GM19438 (cell line): ENCODE measurements around the gene MAN1C1.

Source experiments
- ATAC-seq: cut with Tn5 transposase; IDR thresholded peaks from one replicate; pipeline ENCODE4 v1.9.1; 2021; ENCODE audit warnings: low read depth; ENCODE audit not compliant: unreplicated experiment

MAN1C1 gene

GRCh38 chr1:25808481-25809244, 192.1 kb downstream of the MAN1C1 start:
- no peak for ATAC-seq

DNA sequence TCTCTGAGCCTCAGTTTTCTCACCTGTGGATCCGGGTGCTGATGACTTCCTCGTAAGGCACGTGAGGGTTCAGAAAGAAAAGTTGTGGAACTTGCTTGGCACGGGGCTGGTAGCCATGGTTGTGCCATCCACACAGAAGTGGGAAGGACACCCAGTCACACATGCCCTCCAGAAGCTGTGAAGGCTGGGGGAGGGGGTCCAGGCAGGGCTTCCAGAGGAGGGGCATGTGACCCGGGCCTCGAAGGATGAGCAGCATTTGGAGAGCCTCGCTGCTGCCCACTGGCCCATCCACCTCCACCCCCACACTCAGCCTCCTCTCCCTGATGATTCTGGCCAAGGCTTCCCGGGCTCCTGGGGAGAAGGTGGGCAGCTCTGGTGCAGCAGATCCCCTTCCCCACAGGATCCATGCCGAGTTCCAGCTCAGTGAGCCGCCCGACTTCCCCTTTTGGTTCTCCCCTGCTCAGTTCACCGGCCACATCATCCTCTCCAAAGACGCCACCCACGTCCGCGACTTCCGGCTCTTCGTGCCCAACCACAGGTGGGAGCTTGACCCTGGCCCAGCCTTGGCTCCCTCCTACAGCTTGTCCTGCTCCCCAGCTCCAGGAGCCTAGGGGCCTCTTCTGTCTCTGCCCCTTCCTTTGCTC, 192.8 kb downstream of the MAN1C1 start:
- ATAC-seq, result no peak

GRCh38 chr1:25809929-25810328, 193.3 kb downstream of the MAN1C1 start:
- no peak for ATAC-seq

GRCh38 chr1:25810341-25811299, 194.0 kb downstream of the MAN1C1 start:
- no peak for ATAC-seq

DNA sequence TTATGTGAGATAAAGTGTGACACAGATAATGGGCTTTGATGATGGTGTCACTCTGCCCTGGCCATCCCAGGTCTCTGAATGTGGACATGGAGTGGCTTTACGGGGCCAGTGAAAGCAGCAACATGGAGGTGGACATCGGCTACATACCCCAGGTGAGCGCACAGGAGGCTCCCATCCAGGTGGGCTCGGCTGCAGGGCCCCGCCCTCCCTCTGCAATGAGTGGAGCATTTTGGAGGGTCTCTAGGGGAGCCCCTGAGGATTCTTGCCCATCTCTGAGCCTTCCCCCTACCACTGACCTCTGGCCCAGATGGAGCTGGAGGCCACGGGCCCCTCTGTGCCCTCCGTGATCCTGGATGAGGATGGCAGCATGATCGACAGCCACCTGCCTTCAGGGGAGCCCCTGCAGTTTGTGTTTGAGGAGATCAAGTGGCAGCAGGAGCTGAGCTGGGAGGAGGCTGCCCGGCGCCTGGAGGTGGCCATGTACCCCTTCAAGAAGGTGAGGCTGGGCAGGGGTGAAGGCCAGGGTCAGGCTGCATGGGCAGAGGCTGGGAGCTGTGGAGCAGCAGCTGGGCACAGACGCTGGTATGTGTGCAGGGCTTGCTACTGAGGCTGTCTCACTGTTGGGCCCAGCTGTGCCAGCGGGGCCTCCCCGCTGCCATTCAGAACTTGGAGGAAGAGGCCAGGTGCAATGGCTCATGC, 194.9 kb downstream of the MAN1C1 start:
- ATAC-seq, result no peak

DNA sequence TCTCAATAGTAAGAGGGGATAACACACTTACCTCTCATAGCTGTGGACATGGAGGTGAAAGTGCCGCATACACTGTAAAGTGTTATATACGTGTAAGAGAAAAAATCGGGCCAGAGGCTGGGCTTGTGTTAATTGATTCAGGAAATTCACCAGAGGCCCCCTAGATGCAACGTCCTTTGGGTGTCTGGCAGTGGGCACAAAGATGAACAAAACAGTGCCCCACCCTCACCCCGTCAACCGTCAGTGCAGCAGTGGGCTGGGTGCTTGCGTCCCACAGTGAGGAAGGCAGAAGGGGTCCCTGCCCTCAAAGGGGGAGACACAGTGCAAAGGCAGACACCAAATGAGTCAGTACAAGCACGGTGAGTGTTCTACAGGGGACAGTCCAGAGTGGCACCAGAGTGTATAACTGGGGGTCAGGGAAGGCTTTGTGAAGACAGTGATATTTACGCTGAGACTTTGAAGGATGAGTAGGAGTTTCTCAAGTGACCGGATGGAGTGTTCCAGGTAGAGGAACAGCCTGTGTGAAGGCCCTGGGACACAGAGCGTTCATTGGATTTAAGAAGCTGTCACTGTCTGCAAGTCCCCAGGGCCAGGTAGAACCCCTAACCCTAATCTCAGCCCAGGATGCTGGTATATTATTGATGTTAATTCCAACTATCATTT, 196.6 kb downstream of the MAN1C1 start:
- ATAC-seq, result no peak

DNA sequence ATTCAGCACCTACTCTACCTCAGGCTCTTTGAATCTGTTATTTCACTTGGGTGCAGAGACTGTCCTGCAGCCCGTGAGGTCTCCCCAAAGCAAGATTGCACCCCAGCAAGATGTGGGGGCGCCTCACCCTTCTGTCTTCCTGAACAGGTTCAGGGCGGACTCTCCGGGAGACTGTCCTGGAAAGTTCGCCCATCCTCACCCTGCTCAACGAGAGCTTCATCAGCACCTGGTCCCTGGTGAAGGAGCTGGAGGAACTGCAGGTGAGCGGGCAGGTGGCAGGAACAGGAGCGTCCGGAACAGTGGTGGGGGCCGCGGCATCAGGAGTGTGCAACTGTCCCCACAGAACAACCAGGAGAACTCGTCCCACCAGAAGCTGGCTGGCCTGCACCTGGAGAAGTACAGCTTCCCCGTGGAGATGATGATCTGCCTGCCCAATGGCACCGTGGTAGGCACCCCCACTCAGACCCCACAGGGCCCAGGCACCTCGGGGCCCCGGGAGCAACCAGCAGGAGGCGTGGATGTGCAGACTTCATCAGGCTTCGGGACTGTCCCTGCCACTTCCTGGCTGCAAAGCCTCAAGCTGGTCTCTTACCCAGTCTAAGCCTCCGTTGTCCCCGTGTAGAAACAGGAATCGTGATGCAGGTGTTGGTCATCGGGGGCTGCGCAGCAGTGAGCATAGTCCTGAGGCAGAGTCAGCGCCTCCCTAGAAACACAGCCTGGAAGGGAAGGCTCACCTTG, 197.3 kb downstream of the MAN1C1 start:
- ATAC-seq, result no peak

GRCh38 chr1:25814549-25815087, 198.0 kb downstream of the MAN1C1 start:
- no peak for ATAC-seq

GRCh38 chr1:25815208-25816111, 198.9 kb downstream of the MAN1C1 start:
- no peak for ATAC-seq

DNA sequence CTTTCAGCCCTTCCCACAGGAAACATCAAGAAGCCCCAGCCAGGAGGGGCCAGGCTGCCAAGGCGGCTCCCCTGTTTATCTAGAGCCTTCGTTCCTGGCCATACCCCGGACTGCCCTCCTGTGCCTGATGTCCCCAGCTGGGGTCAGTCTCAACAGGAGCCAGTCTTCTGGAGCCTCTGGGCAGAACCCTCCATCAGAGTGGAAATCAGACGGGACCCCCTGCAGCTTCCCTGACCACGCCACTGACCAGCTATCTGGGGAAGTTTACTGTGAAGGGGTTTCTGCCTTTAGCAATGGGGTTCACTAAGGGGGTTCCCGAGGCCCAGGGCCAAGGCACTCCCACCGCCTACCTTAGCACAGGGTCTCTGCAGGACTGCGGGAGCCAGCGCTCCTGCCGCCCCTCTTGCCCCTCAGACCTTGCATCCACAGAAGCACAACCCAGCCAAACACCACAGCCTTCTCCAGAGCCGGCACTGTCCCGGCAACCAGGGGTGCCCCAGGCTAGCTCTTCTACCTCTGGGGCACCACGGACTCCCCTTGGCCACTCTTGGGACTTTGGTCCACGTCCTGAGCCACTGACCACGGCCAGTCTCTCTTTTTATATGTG, 199.6 kb downstream of the MAN1C1 start:
- ATAC-seq, result no peak

- ATAC-seq, result no peak
These were observed 201.4 kb downstream of the MAN1C1 start for GRCh38 chr1:25817840-25818501.

DNA sequence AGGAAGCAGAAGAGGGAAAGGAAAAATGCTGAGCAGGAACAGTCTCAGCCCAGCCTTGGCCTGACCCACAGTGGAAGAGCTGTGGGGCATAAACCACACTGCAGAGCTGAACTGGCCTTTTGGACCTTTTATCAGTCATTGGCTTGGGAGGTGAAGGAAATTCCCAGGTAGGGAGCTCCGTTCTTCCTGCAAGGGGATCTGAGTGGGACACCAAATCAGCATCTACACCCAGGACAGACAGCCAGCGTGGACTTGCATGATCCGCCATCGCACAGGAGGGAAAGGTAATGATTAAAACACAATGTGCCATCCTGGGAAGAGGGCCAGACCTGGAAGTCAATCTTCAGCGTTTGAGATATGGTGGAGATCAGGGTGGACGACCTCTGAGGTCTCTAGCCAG, 202.0 kb downstream of the MAN1C1 start:
- no peak for ATAC-seq

GRCh38 chr1:25819491-25820246, 203.1 kb downstream of the MAN1C1 start, which contains the start of gene MTFR1L:
Gene MTFR1L (plus strand): TSS chr1:25819954. CDS start chr1:25823105, 3,151 bp downstream.
- ATAC-seq, result peak; percentile 75

GRCh38 chr1:25820247-25821111, 203.9 kb downstream of the MAN1C1 start:
- peak; percentile 57 for ATAC-seq

DNA sequence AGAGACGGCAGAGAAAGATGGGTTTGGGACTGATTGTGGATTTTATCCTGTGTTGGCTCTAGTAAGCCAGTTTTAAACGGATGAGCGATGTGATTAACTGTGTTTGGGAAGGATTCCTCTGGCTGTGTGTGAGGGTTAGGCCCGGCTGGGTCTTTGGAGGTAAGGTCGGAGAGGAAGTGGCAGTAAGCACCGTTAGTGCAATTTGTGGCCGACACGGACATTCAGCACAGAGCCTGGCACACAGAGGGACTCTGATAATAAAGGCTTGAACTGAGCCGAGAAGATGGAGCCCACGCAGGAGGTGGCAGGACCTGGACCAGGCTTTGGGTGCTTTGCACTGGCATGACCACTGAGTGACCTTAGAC, 204.5 kb downstream of the MAN1C1 start:
- ATAC-seq, result no peak
